A673 (cell line): Measurements from ENCODE around the gene NCOA3. TPM values are rescaled to one million over a fixed set of nuclear protein-coding genes. Genes with fewer than 3 reads are reported as not detected.

Experiments used
- BruUV-seq: library from RNA; stranded (reverse); fragments of 400-500 nt; replicated peaks from 2 replicates; lab custom pipeline; 2021; lab: Mats Ljungman, UMichigan
- CTCF ChIA-PET: fragments of 300-600 bp; sonication (Branson Sonifier 250); formaldehyde crosslinking; loops from one replicate; lab custom pipeline; 2022; ENCODE audit warnings: antibody characterized with exemption; lab: Charles Lee
- POLR2A ChIA-PET: fragments of 300-600 bp; sonication (Branson Sonifier 250); formaldehyde crosslinking; loops from one replicate; lab custom pipeline; 2022; ENCODE audit warnings: antibody characterized with exemption; ENCODE audit not compliant: low non-redundant PET; lab: Charles Lee
- DNase-seq: peaks from one replicate; pipeline ENCODE4 v3.0.0-alpha.2; 2015; ENCODE audit warnings: low spot score
- H3K27ac ChIP-seq: fragments of 200-600 bp; sonication (generic); 2 replicates; pipeline ENCODE4 v1.5.1; 2016; ENCODE audit warnings: mixed run types, low read depth, mild to moderate bottlenecking, mixed read lengths, antibody characterized with exemption, low read length; ENCODE audit not compliant: poor library complexity, severe bottlenecking
- H3K27me3 ChIP-seq: fragments of 200-600 bp; sonication (generic); replicated peaks from 2 replicates; pipeline ENCODE4 v1.6.1; 2017; ENCODE audit warnings: mixed run types, low read depth, mild to moderate bottlenecking, mixed read lengths, antibody characterized with exemption, low read length; ENCODE audit not compliant: insufficient read depth, poor library complexity
- H3K36me3 ChIP-seq: fragments of 200-600 bp; sonication (generic); 2 replicates; pipeline ENCODE4 v1.6.1; 2016; ENCODE audit warnings: mixed run types, mild to moderate bottlenecking, mixed read lengths, antibody characterized with exemption, low read length; ENCODE audit not compliant: insufficient read depth, poor library complexity, severe bottlenecking
- H3K4me1 ChIP-seq: fragments of 200-600 bp; sonication (generic); 2 replicates; pipeline ENCODE4 v1.6.1; 2017; ENCODE audit warnings: mixed run types, mild to moderate bottlenecking, mixed read lengths, antibody characterized with exemption, low read length; ENCODE audit not compliant: insufficient read depth, poor library complexity, severe bottlenecking
- H3K4me3 ChIP-seq: fragments of 200-600 bp; sonication (generic); 2 replicates; pipeline ENCODE4 v1.5.1; 2016; ENCODE audit warnings: low read depth, mixed run types, mild to moderate bottlenecking, mixed read lengths, low read length; ENCODE audit not compliant: poor library complexity, severe bottlenecking
- H3K9me3 ChIP-seq: fragments of 200-600 bp; sonication (generic); 2 replicates; pipeline ENCODE4 v1.6.1; 2016; ENCODE audit warnings: mixed run types, low read depth, mild to moderate bottlenecking, mixed read lengths, antibody characterized with exemption, low read length; ENCODE audit not compliant: poor library complexity, severe bottlenecking
- CTCF ChIP-seq: fragments of 300-800, 200-600 bp; sonication (generic); conservative IDR thresholded peaks from 2 replicates; pipeline ENCODE4 v1.5.1; 2017; ENCODE audit warnings: low read depth, mild to moderate bottlenecking, antibody characterized with exemption, low read length, moderate library complexity, mixed read lengths
- EZH2 ChIP-seq: fragments of 200-600 bp; sonication (generic); IDR thresholded peaks from 2 replicates; pipeline ENCODE4 v1.6.1; 2017; ENCODE audit warnings: borderline replicate concordance, low read depth, mild to moderate bottlenecking, mixed read lengths, antibody characterized with exemption, low read length; ENCODE audit not compliant: poor library complexity, severe bottlenecking
- intact Hi-C: fragments of 100-400 bp; cut with micrococcal nuclease; formaldehyde crosslinking; loops from one replicate; pipeline ENCODE4 v1.10.0; 2022; ENCODE audit not compliant: unreplicated experiment
- total RNA-seq: library from RNA; stranded (reverse); gene quantifications from 2 replicates; pipeline ENCODE4 v1.2.3, GENCODE V29; 2021

Gene NCOA3
- total RNA-seq, 1 experiment from 2014 or later: 26.8 TPM

- no TSS peak for BruUV-seq
- no peak overlapping the region for H3K27ac ChIP-seq
- no peak for TF ChIP-seq EZH2
- no peak for TF ChIP-seq CTCF
- no peaks in the 10 kb centered on the region for H3K36me3 ChIP-seq
- ChIA-PET CTCF (no interaction called here), POLR2A (no interaction called here)
- peaks cover under 1% of the 10 kb centered on the region for H3K9me3 ChIP-seq
- no peaks in the 10 kb centered on the region for H3K27me3 ChIP-seq
- no peak overlapping the region for H3K4me3 ChIP-seq
- intact Hi-C loops: no loop called here
- DNase-seq: no peak
- H3K4me1 ChIP-seq: peaks cover 12% of the 10 kb centered on the region
Observed at GRCh38 chr20:47566269-47566668, 64.6 kb downstream of the NCOA3 start.

GRCh38 chr20:47568019-47568418 is 66.3 kb downstream of the NCOA3 start:
- no peak for TF ChIP-seq CTCF
- no peak for TF ChIP-seq EZH2
- no TSS peak for BruUV-seq
- intact Hi-C loops: no loop called here
- no peaks in the 10 kb centered on the region for H3K27me3 ChIP-seq
- no peak for DNase-seq
- ChIA-PET CTCF (no interaction called here), POLR2A (no interaction called here)
- peaks cover 11% of the 10 kb centered on the region for H3K9me3 ChIP-seq
- no peak overlapping the region for H3K4me3 ChIP-seq
- peaks cover 5% of the 10 kb centered on the region for H3K4me1 ChIP-seq
- no peak overlapping the region for H3K27ac ChIP-seq
- H3K36me3 ChIP-seq: no peaks in the 10 kb centered on the region

GRCh38 chr20:47568837-47569410 is 67.2 kb downstream of the NCOA3 start:
- no TSS peak for BruUV-seq
- POLR2A ChIA-PET: no interaction called here

More at GRCh38 chr20:47568837-47569410, 67.2 kb downstream of the NCOA3 start:
- DNase-seq: no peak
- H3K36me3 ChIP-seq: no peaks in the 10 kb centered on the region
- peaks cover 11% of the 10 kb centered on the region for H3K9me3 ChIP-seq
- peaks cover 9% of the 10 kb centered on the region for H3K4me1 ChIP-seq
- no peaks in the 10 kb centered on the region for H3K27me3 ChIP-seq
- H3K4me3 ChIP-seq: no peak overlapping the region
- CTCF ChIA-PET: no interaction called here
- no peak for TF ChIP-seq EZH2
- TF ChIP-seq CTCF: no peak
- intact Hi-C loops: no loop called here
- no peak overlapping the region for H3K27ac ChIP-seq
